Osteocyte (in vitro differentiated cells): ENCODE measurements around the gene TARS1. TPM values are rescaled to one million over a fixed set of nuclear protein-coding genes. Genes with fewer than 3 reads are reported as not detected.
A peak's percentile ranks its signal among the peaks of the same experiment; 100 is the strongest.
"Not testable (repeated sequence)": the region's sequence is repeated elsewhere in the genome, so short reads cannot be mapped to it uniquely, and the experiment has no call there.

Experiments used
- DNase-seq: peaks from one replicate; pipeline ENCODE4 v3.0.0; 2021; ENCODE audit warnings: mixed read lengths; ENCODE audit not compliant: unreplicated experiment; ENCODE audit errors: extremely low spot score
- H3K27ac Mint-ChIP-seq: one replicate; pipeline ENCODE4 v1.8.0; 2021; ENCODE audit warnings: mild to moderate bottlenecking, mixed read lengths; ENCODE audit not compliant: unreplicated experiment
- H3K27me3 Mint-ChIP-seq: one replicate; pipeline ENCODE4 v1.8.0; 2021; ENCODE audit warnings: mixed read lengths; ENCODE audit not compliant: unreplicated experiment
- H3K36me3 Mint-ChIP-seq: one replicate; pipeline ENCODE4 v1.8.0; 2021; ENCODE audit warnings: mixed read lengths; ENCODE audit not compliant: unreplicated experiment
- H3K4me1 Mint-ChIP-seq: one replicate; pipeline ENCODE4 v1.8.0; 2021; ENCODE audit warnings: mixed read lengths; ENCODE audit not compliant: unreplicated experiment
- H3K4me3 Mint-ChIP-seq: one replicate; pipeline ENCODE4 v1.8.0; 2021; ENCODE audit warnings: mild to moderate bottlenecking, moderate library complexity, mixed read lengths; ENCODE audit not compliant: unreplicated experiment
- H3K9me3 Mint-ChIP-seq: one replicate; pipeline ENCODE4 v1.8.0; 2021; ENCODE audit warnings: mixed read lengths; ENCODE audit not compliant: unreplicated experiment
- CTCF ChIP-seq: fragments of 200-600 bp; sonication (generic); IDR thresholded peaks from 2 replicates; pipeline ENCODE4 v1.5.0; 2021; ENCODE audit warnings: antibody characterized with exemption, mild to moderate bottlenecking, moderate library complexity
- total RNA-seq: library from RNA; stranded (reverse); gene quantifications from 2 replicates; pipeline ENCODE4 v1.2.1, GENCODE V29; 2021

TARS1 gene
- total RNA-seq, 1 donor from 2014 or later = 237 TPM

- H3K27ac Mint-ChIP-seq = no peak overlapping the region
- H3K4me3 Mint-ChIP-seq = no peak overlapping the region
- DNase-seq = no peak
- H3K27me3 Mint-ChIP-seq = no peaks in the 10 kb centered on the region
- peaks cover 14% of the 10 kb centered on the region for H3K9me3 Mint-ChIP-seq
- H3K36me3 Mint-ChIP-seq = peaks cover 2% of the 10 kb centered on the region
- TF ChIP-seq CTCF = no peak
- peaks cover 2% of the 10 kb centered on the region for H3K4me1 Mint-ChIP-seq
Observed at GRCh38 chr5:33430983-33431382, 9.8 kb upstream of the TARS1 start.

- no peak for TF ChIP-seq CTCF
Observed at GRCh38 chr5:33432656-33433055, 8.1 kb upstream of the TARS1 start.

GRCh38 chr5:33433303-33434240, 7.2 kb upstream of the TARS1 start:
- peaks cover 2% of the 10 kb centered on the region for H3K4me1 Mint-ChIP-seq
- no peaks in the 10 kb centered on the region for H3K27me3 Mint-ChIP-seq
- H3K4me3 Mint-ChIP-seq = no peak overlapping the region
- H3K9me3 Mint-ChIP-seq = peaks cover 7% of the 10 kb centered on the region
- peaks cover 2% of the 10 kb centered on the region for H3K36me3 Mint-ChIP-seq
- no peak overlapping the region for H3K27ac Mint-ChIP-seq
- TF ChIP-seq CTCF = no peak
- no peak for DNase-seq

More at GRCh38 chr5:33432656-33433055, 8.1 kb upstream of the TARS1 start:
- no peaks in the 10 kb centered on the region for H3K27me3 Mint-ChIP-seq
- peaks cover 2% of the 10 kb centered on the region for H3K4me1 Mint-ChIP-seq
- no peak for DNase-seq
- no peak overlapping the region for H3K4me3 Mint-ChIP-seq
- H3K9me3 Mint-ChIP-seq = peaks cover 9% of the 10 kb centered on the region
- H3K27ac Mint-ChIP-seq = no peak overlapping the region
- H3K36me3 Mint-ChIP-seq = peaks cover 2% of the 10 kb centered on the region

- not testable (repeated sequence) for DNase-seq, H3K36me3 Mint-ChIP-seq, H3K9me3 Mint-ChIP-seq, H3K27ac Mint-ChIP-seq, H3K4me1 Mint-ChIP-seq, H3K4me3 Mint-ChIP-seq, H3K27me3 Mint-ChIP-seq
- peak; percentile 87 for TF ChIP-seq CTCF
Observed at GRCh38 chr5:33435893-33436490, 4.8 kb upstream of the TARS1 start.

GRCh38 chr5:33438996-33439395, 1.8 kb upstream of the TARS1 start:
- Mint-ChIP-seq H3K27me3 (no peaks in the 10 kb centered on the region), H3K4me3 (no peak overlapping the region), H3K27ac (no peak overlapping the region), H3K4me1 (peaks cover 15% of the 10 kb centered on the region), H3K36me3 (peaks cover 1% of the 10 kb centered on the region), H3K9me3 (no peaks in the 10 kb centered on the region)
- no peak for DNase-seq
- no peak for TF ChIP-seq CTCF
